ENCODE results near the gene HSD3B2. TPM values are rescaled to one million over a fixed set of nuclear protein-coding genes. Genes with fewer than 3 reads are reported as not detected.
"Not testable (repeated sequence)": the region's sequence is repeated elsewhere in the genome, so short reads cannot be mapped to it uniquely, and the experiment has no call there.

Gene HSD3B2
- total RNA-seq, 1 donor from 2014 or later, result not detected

GRCh38 chr1:119372503-119373086, 42.4 kb upstream of the HSD3B2 start:
- no peak for DNase-seq (ENCODE audit: low read depth)

DNA sequence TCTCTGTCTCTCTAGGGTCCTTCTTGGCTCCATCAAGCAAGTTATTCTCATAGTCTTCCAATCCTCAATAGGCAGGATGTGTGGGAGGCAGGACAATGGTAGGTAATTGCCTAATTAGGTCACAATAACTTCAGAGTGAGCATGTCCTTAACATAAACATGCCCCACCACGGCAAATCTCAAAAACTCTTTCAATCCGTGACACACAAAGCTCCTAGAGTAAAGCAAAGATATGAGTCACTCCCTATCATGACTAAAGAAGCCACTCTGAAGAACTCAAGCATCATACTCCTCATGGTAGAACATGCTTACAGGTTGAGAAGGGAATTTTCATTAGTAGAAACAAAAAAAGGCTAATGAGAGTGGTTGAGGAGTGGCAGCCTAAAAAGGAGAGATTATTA, 41.5 kb upstream of the HSD3B2 start:
- no peak overlapping the region for H3K4me3 ChIP-seq (ENCODE audit: low read depth, low read length)
- DNase-seq (ENCODE audit: low read depth), result no peak
- no peaks in the 10 kb centered on the region for H3K27me3 ChIP-seq (ENCODE audit: control insufficient read depth, insufficient read depth, low read length)
- TF ChIP-seq, protein P1, sequence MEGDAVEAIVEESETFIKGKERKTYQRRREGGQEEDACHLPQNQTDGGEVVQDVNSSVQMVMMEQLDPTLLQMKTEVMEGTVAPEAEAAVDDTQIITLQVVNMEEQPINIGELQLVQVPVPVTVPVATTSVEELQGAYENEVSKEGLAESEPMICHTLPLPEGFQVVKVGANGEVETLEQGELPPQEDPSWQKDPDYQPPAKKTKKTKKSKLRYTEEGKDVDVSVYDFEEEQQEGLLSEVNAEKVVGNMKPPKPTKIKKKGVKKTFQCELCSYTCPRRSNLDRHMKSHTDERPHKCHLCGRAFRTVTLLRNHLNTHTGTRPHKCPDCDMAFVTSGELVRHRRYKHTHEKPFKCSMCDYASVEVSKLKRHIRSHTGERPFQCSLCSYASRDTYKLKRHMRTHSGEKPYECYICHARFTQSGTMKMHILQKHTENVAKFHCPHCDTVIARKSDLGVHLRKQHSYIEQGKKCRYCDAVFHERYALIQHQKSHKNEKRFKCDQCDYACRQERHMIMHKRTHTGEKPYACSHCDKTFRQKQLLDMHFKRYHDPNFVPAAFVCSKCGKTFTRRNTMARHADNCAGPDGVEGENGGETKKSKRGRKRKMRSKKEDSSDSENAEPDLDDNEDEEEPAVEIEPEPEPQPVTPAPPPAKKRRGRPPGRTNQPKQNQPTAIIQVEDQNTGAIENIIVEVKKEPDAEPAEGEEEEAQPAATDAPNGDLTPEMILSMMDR (IDR thresholded peaks at IDR 0.05; ENCODE audit: insufficient read depth, low read length, poor library complexity, severe bottlenecking), result no peak
- H3K36me3 ChIP-seq (ENCODE audit: control insufficient read depth, insufficient read depth, low read length), result no peaks in the 10 kb centered on the region

More at GRCh38 chr1:119372503-119373086, 42.4 kb upstream of the HSD3B2 start:
- no peaks in the 10 kb centered on the region for H3K36me3 ChIP-seq (ENCODE audit: control insufficient read depth, insufficient read depth, low read length)
- H3K27me3 ChIP-seq (ENCODE audit: control insufficient read depth, insufficient read depth, low read length), result no peaks in the 10 kb centered on the region
- no peak overlapping the region for H3K4me3 ChIP-seq (ENCODE audit: low read depth, low read length)
- TF ChIP-seq, protein P1 (IDR thresholded peaks at IDR 0.05; ENCODE audit: insufficient read depth, low read length, poor library complexity, severe bottlenecking), result no peak

DNA sequence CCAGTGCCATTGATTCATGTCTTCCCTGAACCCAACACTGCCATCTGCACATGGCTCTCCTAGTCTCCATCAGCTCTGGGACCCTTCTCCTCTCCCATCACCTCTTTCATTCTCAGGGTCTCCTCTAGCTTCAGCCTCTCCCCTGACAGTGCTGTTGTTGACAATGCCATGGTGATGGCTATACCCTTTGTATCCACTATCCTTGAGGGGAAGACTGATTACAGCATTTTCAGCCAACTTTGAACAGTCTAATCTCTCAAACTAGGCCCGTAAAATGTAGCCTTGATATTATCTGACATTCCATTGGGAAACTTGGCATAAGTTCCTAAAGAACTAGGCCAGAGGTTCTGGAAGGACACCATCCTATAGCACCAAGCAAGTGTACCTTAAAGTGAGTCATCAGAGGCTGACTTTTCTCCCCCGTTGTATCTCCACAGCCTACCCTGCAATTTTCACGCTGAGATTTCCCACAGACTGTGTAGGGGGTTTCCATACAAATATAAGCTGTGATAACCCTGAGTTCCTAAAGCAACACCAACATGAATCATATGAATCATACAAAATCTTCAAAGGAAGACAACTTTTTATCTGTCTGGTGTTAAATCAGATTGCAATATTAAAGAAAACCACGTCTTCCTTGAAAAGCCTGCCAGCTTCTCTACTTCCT, 40.6 kb upstream of the HSD3B2 start:
- Histone ChIP-seq H3K36me3 (ENCODE audit: control insufficient read depth, insufficient read depth, low read length) (no peaks in the 10 kb centered on the region), H3K4me3 (ENCODE audit: low read depth, low read length) (no peak overlapping the region), H3K27me3 (ENCODE audit: control insufficient read depth, insufficient read depth, low read length) (no peaks in the 10 kb centered on the region)
- TF ChIP-seq, protein P1 (IDR thresholded peaks at IDR 0.05; ENCODE audit: insufficient read depth, low read length, poor library complexity, severe bottlenecking), result no peak
- DNase-seq (ENCODE audit: low read depth), result no peak

- TF ChIP-seq, protein P1 (IDR thresholded peaks at IDR 0.05; ENCODE audit: insufficient read depth, low read length, poor library complexity, severe bottlenecking), result no peak
- H3K27me3 ChIP-seq (ENCODE audit: control insufficient read depth, insufficient read depth, low read length), result no peaks in the 10 kb centered on the region
- no peaks in the 10 kb centered on the region for H3K36me3 ChIP-seq (ENCODE audit: control insufficient read depth, insufficient read depth, low read length)
- no peak overlapping the region for H3K4me3 ChIP-seq (ENCODE audit: low read depth, low read length)
- no peak for DNase-seq (ENCODE audit: low read depth)
Observed at GRCh38 chr1:119375366-119375765, 39.6 kb upstream of the HSD3B2 start.

- TF ChIP-seq, protein P1 (IDR thresholded peaks at IDR 0.05; ENCODE audit: insufficient read depth, low read length, poor library complexity, severe bottlenecking), result no peak
- H3K4me3 ChIP-seq (ENCODE audit: low read depth, low read length), result no peak overlapping the region
- H3K27me3 ChIP-seq (ENCODE audit: control insufficient read depth, insufficient read depth, low read length), result no peaks in the 10 kb centered on the region
- H3K36me3 ChIP-seq (ENCODE audit: control insufficient read depth, insufficient read depth, low read length), result no peaks in the 10 kb centered on the region
- DNase-seq (ENCODE audit: low read depth), result no peak
Observed at GRCh38 chr1:119376594-119376993, 38.4 kb upstream of the HSD3B2 start.

DNA sequence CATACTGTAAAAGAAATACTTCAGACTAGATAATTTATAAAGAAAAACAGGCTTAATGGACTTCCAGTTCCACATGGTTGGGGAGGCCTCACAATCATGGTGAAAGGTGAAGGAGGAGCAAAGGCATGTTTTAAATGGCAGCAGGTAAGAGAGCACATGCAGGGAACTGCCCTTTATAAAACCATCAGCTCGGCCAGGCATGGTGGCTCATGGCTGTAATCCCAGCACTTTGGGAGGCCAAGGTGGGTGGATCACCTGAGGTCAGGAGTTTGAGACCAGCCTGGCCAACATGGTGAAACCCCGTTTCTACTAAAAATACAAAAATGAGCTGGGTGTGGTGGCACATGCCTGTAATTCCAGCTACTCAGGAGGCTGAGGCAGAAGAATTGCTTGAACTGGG, 37.4 kb upstream of the HSD3B2 start:
- not testable (repeated sequence) for H3K4me3 ChIP-seq (ENCODE audit: low read depth, low read length); H3K36me3 ChIP-seq (ENCODE audit: control insufficient read depth, insufficient read depth, low read length); DNase-seq (ENCODE audit: low read depth); H3K27me3 ChIP-seq (ENCODE audit: control insufficient read depth, insufficient read depth, low read length)

All from kidney epithelial cell (primary cell).